Natural killer cell treated with Interleukin-12 subunit alpha and Interleukin-12 subunit beta and Interleukin-15 and Interleukin-18, amount 100 ng/mL, for 72 hours (primary cell): ENCODE results near the gene SGSM2. TPM values are rescaled to one million over a fixed set of nuclear protein-coding genes. Genes with fewer than 3 reads are reported as not detected.

Source experiments
- ATAC-seq, 2 donors: fragments of 150-1000 bp; cut with Tn5 transposase in 1 of 2; sonication (Bioruptor Pico), chemical (Tn5 transposase) in 1 of 2; 2 replicates each; pipeline ENCODE4 v1.10.0; 2021
- DNase-seq: peaks from one replicate; pipeline ENCODE4 v3.0.0; 2022; ENCODE audit warnings: low spot score
- H3K27ac Mint-ChIP-seq, 2 donors: 1 replicate in 1 of 2; 2 replicates in 1 of 2; pipeline ENCODE4 v1.8.0; 2022; ENCODE audit warnings: mixed read lengths in 2 of 2, mild to moderate bottlenecking in 1 of 2, moderate library complexity in 1 of 2
- H3K27me3 Mint-ChIP-seq, 2 donors: 1 replicate in 1 of 2; 2 replicates in 1 of 2; pipeline ENCODE4 v1.8.0; 2022; ENCODE audit warnings: mixed read lengths in 2 of 2
- H3K36me3 Mint-ChIP-seq: one replicate; pipeline ENCODE4 v1.8.0; 2022; ENCODE audit warnings: mixed read lengths
- H3K4me1 Mint-ChIP-seq, 2 donors: 1 replicate in 1 of 2; 2 replicates in 1 of 2; pipeline ENCODE4 v1.8.0; 2022; ENCODE audit warnings: low read depth in 2 of 2, mixed read lengths in 2 of 2, mild to moderate bottlenecking in 1 of 2
- H3K4me3 Mint-ChIP-seq: one replicate; pipeline ENCODE4 v1.8.0; 2022; ENCODE audit warnings: mixed read lengths
- H3K9me3 Mint-ChIP-seq: 2 replicates; pipeline ENCODE4 v1.8.0; 2022; ENCODE audit warnings: mixed read lengths
- total RNA-seq, 2 donors: library from RNA; stranded (reverse); gene quantifications; one replicate each; pipeline ENCODE4 v1.2.3, GENCODE V29; 2022

The SGSM2 gene
- total RNA-seq, 2 donors from 2014 or later: 16.6 to 54.8 TPM

GRCh38 chr17:2351269-2351668 lies 14.0 kb downstream of the SGSM2 start:
- no peak for DNase-seq
- Mint-ChIP-seq H3K4me1 (peaks cover 12 to 13% of the 10 kb centered on the region in 2 donors), H3K27me3 (no peaks in the 10 kb centered on the region), H3K27ac (no peak overlapping the region), H3K4me3 (no peak overlapping the region), H3K9me3 (no peaks in the 10 kb centered on the region), H3K36me3 (no peaks in the 10 kb centered on the region)
- peak in 1 of 2 donors; percentile 33 for ATAC-seq

- H3K27ac Mint-ChIP-seq: no peak overlapping the region
- H3K9me3 Mint-ChIP-seq: no peaks in the 10 kb centered on the region
- no peak for ATAC-seq
- no peaks in the 10 kb centered on the region for H3K27me3 Mint-ChIP-seq
- no peaks in the 10 kb centered on the region for H3K36me3 Mint-ChIP-seq
- DNase-seq: no peak
- H3K4me1 Mint-ChIP-seq: peaks cover 12 to 13% of the 10 kb centered on the region in 2 donors
- no peak overlapping the region for H3K4me3 Mint-ChIP-seq
Measured at GRCh38 chr17:2354311-2354710, 17.0 kb downstream of the SGSM2 start.

- Mint-ChIP-seq H3K27ac (no peak overlapping the region), H3K4me1 (peaks cover 13 to 16% of the 10 kb centered on the region in 2 donors), H3K4me3 (no peak overlapping the region), H3K27me3 (no peaks in the 10 kb centered on the region), H3K9me3 (no peaks in the 10 kb centered on the region), H3K36me3 (no peaks in the 10 kb centered on the region)
- no peak for ATAC-seq
- no peak for DNase-seq
Measured at GRCh38 chr17:2357237-2357636, 19.9 kb downstream of the SGSM2 start.

GRCh38 chr17:2357931-2358434 lies 20.7 kb downstream of the SGSM2 start:
- Mint-ChIP-seq H3K27me3 (no peaks in the 10 kb centered on the region), H3K27ac (no peak overlapping the region), H3K9me3 (no peaks in the 10 kb centered on the region), H3K4me3 (no peak overlapping the region), H3K4me1 (peaks cover 13 to 16% of the 10 kb centered on the region in 2 donors), H3K36me3 (no peaks in the 10 kb centered on the region)
- ATAC-seq: no peak
- no peak for DNase-seq

- Mint-ChIP-seq H3K4me3 (no peak overlapping the region), H3K27ac (no peak overlapping the region), H3K36me3 (no peaks in the 10 kb centered on the region), H3K9me3 (no peaks in the 10 kb centered on the region), H3K4me1 (peaks cover 0 to 4% of the 10 kb centered on the region in 2 donors), H3K27me3 (no peaks in the 10 kb centered on the region)
- no peak for DNase-seq
- ATAC-seq: no peak
Measured at GRCh38 chr17:2361010-2361760, 23.9 kb downstream of the SGSM2 start.

- H3K4me3 Mint-ChIP-seq: no peak overlapping the region
- no peaks in the 10 kb centered on the region for H3K27me3 Mint-ChIP-seq
- H3K36me3 Mint-ChIP-seq: no peaks in the 10 kb centered on the region
- no peak for DNase-seq
- H3K9me3 Mint-ChIP-seq: no peaks in the 10 kb centered on the region
- no peak overlapping the region for H3K27ac Mint-ChIP-seq
- peaks cover 0 to 4% of the 10 kb centered on the region in 2 donors for H3K4me1 Mint-ChIP-seq
- no peak for ATAC-seq
Measured at GRCh38 chr17:2362016-2362415, 24.7 kb downstream of the SGSM2 start.

GRCh38 chr17:2362416-2362815 lies 25.1 kb downstream of the SGSM2 start:
- no peaks in the 10 kb centered on the region for H3K36me3 Mint-ChIP-seq
- ATAC-seq (no peak), DNase-seq (no peak)
- H3K9me3 Mint-ChIP-seq: no peaks in the 10 kb centered on the region
- no peaks in the 10 kb centered on the region for H3K27me3 Mint-ChIP-seq
- peaks cover 0 to 4% of the 10 kb centered on the region in 2 donors for H3K4me1 Mint-ChIP-seq
- no peak overlapping the region for H3K27ac Mint-ChIP-seq
- no peak overlapping the region for H3K4me3 Mint-ChIP-seq

GRCh38 chr17:2362881-2363280 lies 25.6 kb downstream of the SGSM2 start:
- H3K9me3 Mint-ChIP-seq: no peaks in the 10 kb centered on the region
- DNase-seq: no peak
- no peak overlapping the region for H3K27ac Mint-ChIP-seq
- H3K4me3 Mint-ChIP-seq: no peak overlapping the region
- no peaks in the 10 kb centered on the region for H3K27me3 Mint-ChIP-seq
- peak in 1 of 2 donors; percentile 46 for ATAC-seq
- no peaks in the 10 kb centered on the region for H3K36me3 Mint-ChIP-seq
- peaks cover 0 to 4% of the 10 kb centered on the region in 2 donors for H3K4me1 Mint-ChIP-seq

GRCh38 chr17:2363318-2363717 lies 26.0 kb downstream of the SGSM2 start:
- no peaks in the 10 kb centered on the region for H3K36me3 Mint-ChIP-seq

GRCh38 chr17:2363851-2364762 lies 26.8 kb downstream of the SGSM2 start:
- H3K36me3 Mint-ChIP-seq: no peaks in the 10 kb centered on the region
- H3K4me1 Mint-ChIP-seq: peaks cover 0 to 4% of the 10 kb centered on the region in 2 donors
- DNase-seq (no peak), ATAC-seq (no peak)
- H3K4me3 Mint-ChIP-seq: no peak overlapping the region
- no peak overlapping the region for H3K27ac Mint-ChIP-seq
- no peaks in the 10 kb centered on the region for H3K9me3 Mint-ChIP-seq
- no peaks in the 10 kb centered on the region for H3K27me3 Mint-ChIP-seq

More at GRCh38 chr17:2363318-2363717, 26.0 kb downstream of the SGSM2 start:
- no peak overlapping the region for H3K27ac Mint-ChIP-seq
- H3K27me3 Mint-ChIP-seq: no peaks in the 10 kb centered on the region
- peaks cover 0 to 4% of the 10 kb centered on the region in 2 donors for H3K4me1 Mint-ChIP-seq
- no peak for ATAC-seq
- H3K4me3 Mint-ChIP-seq: no peak overlapping the region
- no peak for DNase-seq
- H3K9me3 Mint-ChIP-seq: no peaks in the 10 kb centered on the region

GRCh38 chr17:2364763-2365116 lies 27.4 kb downstream of the SGSM2 start:
- Mint-ChIP-seq H3K9me3 (no peaks in the 10 kb centered on the region), H3K4me3 (no peak overlapping the region), H3K27ac (no peak overlapping the region), H3K4me1 (peaks cover 0 to 4% of the 10 kb centered on the region in 2 donors), H3K27me3 (no peaks in the 10 kb centered on the region), H3K36me3 (no peaks in the 10 kb centered on the region)
- ATAC-seq: no peak
- DNase-seq: no peak

- Mint-ChIP-seq H3K27me3 (no peaks in the 10 kb centered on the region), H3K27ac (no peak overlapping the region), H3K36me3 (no peaks in the 10 kb centered on the region)
Measured at GRCh38 chr17:2365132-2365531, 27.8 kb downstream of the SGSM2 start.

GRCh38 chr17:2366747-2367494 lies 29.6 kb downstream of the SGSM2 start:
- Mint-ChIP-seq H3K4me3 (no peak overlapping the region), H3K4me1 (no peaks in the 10 kb centered on the region), H3K27me3 (no peaks in the 10 kb centered on the region), H3K27ac (no peak overlapping the region), H3K9me3 (no peaks in the 10 kb centered on the region), H3K36me3 (no peaks in the 10 kb centered on the region)
- DNase-seq (no peak), ATAC-seq (no peak)

More at GRCh38 chr17:2365132-2365531, 27.8 kb downstream of the SGSM2 start:
- no peak for ATAC-seq
- Mint-ChIP-seq H3K4me3 (no peak overlapping the region), H3K4me1 (peaks cover 0 to 4% of the 10 kb centered on the region in 2 donors), H3K9me3 (no peaks in the 10 kb centered on the region)
- DNase-seq: no peak
